ENCODE measurements around the gene PRDM5.

PRDM5 gene

DNA sequence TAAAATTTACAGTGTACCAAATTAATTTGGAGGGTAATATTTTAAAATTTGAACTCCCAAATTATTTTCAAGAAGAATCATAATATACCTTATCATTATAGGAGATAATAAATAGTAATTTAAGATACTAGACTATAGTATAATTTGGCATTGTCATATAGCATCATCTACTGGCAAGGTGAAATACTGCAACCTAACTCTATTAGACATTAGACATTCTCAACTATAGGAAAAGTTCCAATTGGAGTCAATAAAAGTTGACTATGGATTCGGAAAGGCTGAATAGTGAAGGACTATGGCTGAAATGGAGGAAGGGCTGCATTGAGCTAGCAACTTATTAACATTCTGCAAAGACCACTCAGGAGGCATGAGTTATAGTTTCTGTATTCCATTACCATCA is 113.0 kb downstream of the PRDM5 start:
- no peak overlapping the region for H2AFZ ChIP-seq
- no peak overlapping the region for H3K27ac ChIP-seq
- H3K36me3 ChIP-seq (ENCODE audit: control insufficient read depth, insufficient read depth, low read length), result no peaks in the 10 kb centered on the region
- no peak overlapping the region for H3K9ac ChIP-seq
- H3K4me1 ChIP-seq, result no peaks in the 10 kb centered on the region
- no peaks in the 10 kb centered on the region for H3K9me3 ChIP-seq (ENCODE audit: control insufficient read depth, low read length)
- no peak overlapping the region for H3K4me3 ChIP-seq (ENCODE audit: low read depth, low read length)
- H3K4me2 ChIP-seq (ENCODE audit: low read length), result no peak overlapping the region
- TF ChIP-seq, protein P1, sequence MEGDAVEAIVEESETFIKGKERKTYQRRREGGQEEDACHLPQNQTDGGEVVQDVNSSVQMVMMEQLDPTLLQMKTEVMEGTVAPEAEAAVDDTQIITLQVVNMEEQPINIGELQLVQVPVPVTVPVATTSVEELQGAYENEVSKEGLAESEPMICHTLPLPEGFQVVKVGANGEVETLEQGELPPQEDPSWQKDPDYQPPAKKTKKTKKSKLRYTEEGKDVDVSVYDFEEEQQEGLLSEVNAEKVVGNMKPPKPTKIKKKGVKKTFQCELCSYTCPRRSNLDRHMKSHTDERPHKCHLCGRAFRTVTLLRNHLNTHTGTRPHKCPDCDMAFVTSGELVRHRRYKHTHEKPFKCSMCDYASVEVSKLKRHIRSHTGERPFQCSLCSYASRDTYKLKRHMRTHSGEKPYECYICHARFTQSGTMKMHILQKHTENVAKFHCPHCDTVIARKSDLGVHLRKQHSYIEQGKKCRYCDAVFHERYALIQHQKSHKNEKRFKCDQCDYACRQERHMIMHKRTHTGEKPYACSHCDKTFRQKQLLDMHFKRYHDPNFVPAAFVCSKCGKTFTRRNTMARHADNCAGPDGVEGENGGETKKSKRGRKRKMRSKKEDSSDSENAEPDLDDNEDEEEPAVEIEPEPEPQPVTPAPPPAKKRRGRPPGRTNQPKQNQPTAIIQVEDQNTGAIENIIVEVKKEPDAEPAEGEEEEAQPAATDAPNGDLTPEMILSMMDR (IDR thresholded peaks at IDR 0.05), result no peak
- H3K27me3 ChIP-seq (ENCODE audit: control insufficient read depth, insufficient read depth, low read length), result no peaks in the 10 kb centered on the region
- H3K79me2 ChIP-seq, result no peaks in the 10 kb centered on the region

DNA sequence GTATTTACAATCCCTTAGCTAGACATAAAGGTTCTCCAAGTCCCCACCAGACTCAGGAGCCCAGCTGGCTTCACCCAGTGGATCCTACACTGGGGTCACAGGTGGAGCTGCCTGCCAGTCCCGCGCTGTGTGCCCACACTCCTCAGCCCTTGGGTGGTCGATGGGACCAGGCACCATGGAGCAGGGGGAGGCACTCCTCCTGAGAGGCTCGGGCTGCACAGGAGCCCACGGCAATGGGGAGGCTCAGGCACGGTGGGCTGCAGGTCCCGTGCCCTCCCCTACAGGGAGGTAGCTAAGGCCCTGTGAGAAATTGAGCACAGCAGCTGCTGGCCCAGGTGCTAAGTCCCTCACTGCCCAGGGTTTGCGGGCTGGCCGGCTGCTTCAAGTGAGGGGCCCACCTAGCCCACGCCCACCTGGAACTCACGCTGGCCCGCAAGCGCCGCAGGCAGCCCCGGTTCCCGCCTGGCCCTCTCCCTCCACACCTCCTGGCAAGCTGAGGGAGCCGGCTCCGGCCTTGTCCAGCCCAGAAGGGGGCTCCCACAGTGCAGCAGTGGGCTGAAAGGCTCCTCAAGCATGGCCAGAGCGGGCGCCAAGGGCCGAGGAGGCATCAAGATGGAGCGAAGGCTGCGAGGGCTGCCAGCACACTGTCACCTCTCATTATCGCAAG is 113.9 kb downstream of the PRDM5 start:
- TF ChIP-seq, protein P1 (IDR thresholded peaks at IDR 0.05), result no peak

DNA sequence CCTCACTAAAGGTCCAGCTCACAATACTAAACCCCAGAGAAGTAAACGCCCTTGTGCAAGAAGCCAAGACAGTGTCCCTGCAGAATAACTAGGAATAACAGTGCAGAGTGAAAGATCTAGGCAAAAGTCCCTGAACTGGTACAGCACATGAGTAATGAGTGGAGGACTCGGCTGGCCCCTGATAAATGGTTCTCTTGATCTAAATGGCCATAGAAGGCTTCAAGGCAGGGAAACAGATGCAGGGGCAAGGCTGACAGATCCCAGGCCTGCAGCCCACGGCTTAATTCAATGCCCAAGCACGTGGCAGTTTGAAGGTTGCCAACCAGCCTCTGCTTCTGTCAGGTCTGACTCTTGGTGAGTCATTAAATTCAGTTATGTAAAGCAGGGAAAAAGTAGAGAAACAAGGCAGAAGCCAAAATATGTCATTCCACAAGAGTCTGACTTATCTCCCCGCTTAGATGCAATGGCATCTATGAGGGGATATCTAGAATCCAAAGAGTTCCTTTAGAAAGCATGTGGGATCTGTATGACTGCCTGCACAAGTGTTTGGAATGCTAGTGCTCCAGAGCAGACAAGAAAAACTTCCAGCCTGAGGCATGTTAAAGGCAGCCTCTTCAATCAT is 121.3 kb downstream of the PRDM5 start:
- H3K4me3 ChIP-seq (ENCODE audit: low read depth, low read length), result no peak overlapping the region
- H3K9me3 ChIP-seq (ENCODE audit: control insufficient read depth, low read length), result no peaks in the 10 kb centered on the region
- no peaks in the 10 kb centered on the region for H3K27me3 ChIP-seq (ENCODE audit: control insufficient read depth, insufficient read depth, low read length)
- no peaks in the 10 kb centered on the region for H3K79me2 ChIP-seq
- H3K4me2 ChIP-seq (ENCODE audit: low read length), result no peak overlapping the region
- TF ChIP-seq, protein P1 (IDR thresholded peaks at IDR 0.05), result no peak
- no peak overlapping the region for H3K9ac ChIP-seq
- no peak overlapping the region for H3K27ac ChIP-seq
- H3K4me1 ChIP-seq, result no peaks in the 10 kb centered on the region
- H2AFZ ChIP-seq, result no peak overlapping the region
- no peaks in the 10 kb centered on the region for H3K36me3 ChIP-seq (ENCODE audit: control insufficient read depth, insufficient read depth, low read length)

More for the DNA sequence above, 113.9 kb downstream of the PRDM5 start:
- H3K4me1 ChIP-seq, result no peaks in the 10 kb centered on the region
- no peaks in the 10 kb centered on the region for H3K9me3 ChIP-seq (ENCODE audit: control insufficient read depth, low read length)
- no peak overlapping the region for H3K4me2 ChIP-seq (ENCODE audit: low read length)
- H3K9ac ChIP-seq, result no peak overlapping the region
- no peaks in the 10 kb centered on the region for H3K36me3 ChIP-seq (ENCODE audit: control insufficient read depth, insufficient read depth, low read length)
- no peaks in the 10 kb centered on the region for H3K27me3 ChIP-seq (ENCODE audit: control insufficient read depth, insufficient read depth, low read length)
- no peak overlapping the region for H2AFZ ChIP-seq
- no peak overlapping the region for H3K27ac ChIP-seq
- H3K4me3 ChIP-seq (ENCODE audit: low read depth, low read length), result no peak overlapping the region
- H3K79me2 ChIP-seq, result no peaks in the 10 kb centered on the region

DNA sequence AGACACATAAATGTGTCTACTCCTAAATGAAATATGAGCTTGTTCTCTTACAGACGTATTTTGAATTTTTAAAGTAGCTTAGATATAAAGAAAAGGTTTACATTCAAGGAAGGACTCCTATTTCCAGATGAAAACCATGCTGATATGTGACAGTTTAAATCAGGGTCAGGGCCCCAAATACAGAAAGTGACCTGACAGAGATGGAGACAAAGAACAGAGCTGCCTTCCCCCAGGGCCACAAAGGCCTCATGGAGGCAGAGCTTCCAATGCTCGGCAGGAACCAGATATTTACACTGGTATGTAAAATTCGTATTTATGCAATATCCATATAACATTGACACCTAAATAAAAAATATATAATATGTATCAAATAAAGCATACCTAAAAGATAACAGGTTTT is 124.0 kb downstream of the PRDM5 start:
- no peak overlapping the region for H2AFZ ChIP-seq
- no peak overlapping the region for H3K4me2 ChIP-seq (ENCODE audit: low read length)
- H3K9me3 ChIP-seq (ENCODE audit: control insufficient read depth, low read length), result no peaks in the 10 kb centered on the region
- no peaks in the 10 kb centered on the region for H3K4me1 ChIP-seq
- no peak overlapping the region for H3K9ac ChIP-seq
- no peak overlapping the region for H3K4me3 ChIP-seq (ENCODE audit: low read depth, low read length)
- H3K27me3 ChIP-seq (ENCODE audit: control insufficient read depth, insufficient read depth, low read length), result no peaks in the 10 kb centered on the region
- no peaks in the 10 kb centered on the region for H3K79me2 ChIP-seq
- no peaks in the 10 kb centered on the region for H3K36me3 ChIP-seq (ENCODE audit: control insufficient read depth, insufficient read depth, low read length)
- TF ChIP-seq, protein P1 (IDR thresholded peaks at IDR 0.05), result no peak
- H3K27ac ChIP-seq, result no peak overlapping the region

DNA sequence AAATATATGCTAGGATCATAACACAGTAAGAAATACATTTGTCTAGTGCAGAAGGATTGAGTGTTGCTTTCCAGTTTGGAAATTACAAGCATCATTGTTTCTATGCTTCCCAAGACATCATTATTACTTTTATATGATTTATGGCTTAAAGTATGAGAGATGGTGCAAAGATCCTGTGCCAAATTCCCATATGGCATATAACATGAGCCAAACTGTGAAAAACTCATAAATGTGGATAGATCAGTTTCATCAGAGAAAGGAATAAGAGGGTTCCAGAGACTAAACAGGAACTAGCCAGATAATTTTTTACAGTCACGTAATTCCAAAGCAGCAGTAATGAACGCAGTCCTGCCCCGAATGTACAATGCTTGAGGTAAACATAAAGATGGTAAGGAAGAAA is 126.3 kb downstream of the PRDM5 start:
- H3K4me3 ChIP-seq (ENCODE audit: low read depth, low read length), result no peak overlapping the region
- H3K4me1 ChIP-seq, result no peaks in the 10 kb centered on the region
- no peaks in the 10 kb centered on the region for H3K36me3 ChIP-seq (ENCODE audit: control insufficient read depth, insufficient read depth, low read length)
- TF ChIP-seq, protein P1 (IDR thresholded peaks at IDR 0.05), result no peak
- H2AFZ ChIP-seq, result no peak overlapping the region
- no peaks in the 10 kb centered on the region for H3K79me2 ChIP-seq
- H3K9me3 ChIP-seq (ENCODE audit: control insufficient read depth, low read length), result no peaks in the 10 kb centered on the region
- H3K9ac ChIP-seq, result no peak overlapping the region
- no peak overlapping the region for H3K4me2 ChIP-seq (ENCODE audit: low read length)
- no peaks in the 10 kb centered on the region for H3K27me3 ChIP-seq (ENCODE audit: control insufficient read depth, insufficient read depth, low read length)
- H3K27ac ChIP-seq, result no peak overlapping the region
